Tibial artery (tissue), 4 donors: ENCODE data around the gene CTCF.

Experiments
- DNase-seq, 2 donors: peaks; one replicate each; pipeline ENCODE4 v3.0.0-alpha.2; 2019
- H3K27ac ChIP-seq, 2 donors: fragments of 200-600 bp; sonication (generic) in 1 of 2; 1 replicate in 1 of 2; 2 replicates in 1 of 2; pipeline ENCODE4 v1.5.1; 2018 to 2019; ENCODE audit warnings: mild to moderate bottlenecking in 1 of 2
- H3K27me3 ChIP-seq, 2 donors: fragments of 200-600 bp; sonication (generic) in 1 of 2; one replicate each; pipeline versions ENCODE4 v1.5.1 to v1.6.0; 2016 to 2019
- H3K36me3 ChIP-seq, 3 donors: fragments of 200-600 bp; sonication (generic) in 2 of 3; one replicate each; pipeline ENCODE4 v1.5.1; 2016 to 2019; ENCODE audit warnings: mild to moderate bottlenecking in 2 of 3
- H3K4me1 ChIP-seq, 4 donors: fragments of 200-600 bp; sonication (generic) in 2 of 4; 1 replicate in 3 of 4; 2 replicates in 1 of 4; pipeline ENCODE4 v1.5.1; 2016 to 2019
- H3K4me3 ChIP-seq, 2 donors: fragments of 200-600 bp; sonication (generic) in 1 of 2; 1 replicate in 1 of 2; 2 replicates in 1 of 2; pipeline ENCODE4 v1.5.1; 2018 to 2019; ENCODE audit warnings: mild to moderate bottlenecking in 2 of 2
- H3K9me3 ChIP-seq, 3 donors: fragments of 200-600 bp; sonication (generic) in 1 of 3; one replicate each; pipeline ENCODE4 v1.5.1; 2016 to 2019
- intact Hi-C: fragments of 100-400 bp; cut with DNase I; formaldehyde crosslinking; loops from one replicate; pipeline ENCODE4 v1.15.0; 2023; ENCODE audit warnings: low total_unique reads
- TF ChIP-seq, protein P1 (sequence below), 2 experiments: fragments of 200-600 bp in 1 of 2; fragments of 450-650 bp in 1 of 2; IDR thresholded peaks; one replicate each; pipeline ENCODE4 v1.5.1; 2017 to 2019; ENCODE audit warnings: antibody characterized with exemption in 2 of 2, mild to moderate bottlenecking in 1 of 2, moderate library complexity in 1 of 2

The CTCF gene

DNA sequence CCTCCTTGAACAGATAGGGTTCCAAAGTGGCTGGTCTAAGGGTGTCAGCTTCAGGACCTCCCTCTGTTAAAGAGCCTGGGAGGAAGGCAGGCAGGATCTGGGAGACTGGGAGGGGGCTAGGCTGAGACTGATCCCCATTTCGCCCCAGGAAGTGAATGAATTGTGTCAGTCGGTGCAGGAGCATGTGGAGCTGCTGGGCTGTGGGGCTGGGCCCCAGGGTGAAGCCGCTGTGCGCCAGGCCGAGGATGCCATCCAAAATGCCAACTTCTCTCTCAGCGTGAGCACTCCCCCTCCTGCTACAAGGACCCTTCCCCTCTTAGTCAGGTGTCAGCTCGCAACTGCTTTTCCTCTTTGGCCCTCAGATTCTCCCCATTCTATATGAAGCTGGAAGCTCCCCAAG lies 88.7 kb downstream of the CTCF start:
- intact Hi-C loops, result no loop called here
- DNase-seq, result no peak
- peaks cover 0 to 97% of the 10 kb centered on the region in 2 donors for H3K27me3 ChIP-seq

DNA sequence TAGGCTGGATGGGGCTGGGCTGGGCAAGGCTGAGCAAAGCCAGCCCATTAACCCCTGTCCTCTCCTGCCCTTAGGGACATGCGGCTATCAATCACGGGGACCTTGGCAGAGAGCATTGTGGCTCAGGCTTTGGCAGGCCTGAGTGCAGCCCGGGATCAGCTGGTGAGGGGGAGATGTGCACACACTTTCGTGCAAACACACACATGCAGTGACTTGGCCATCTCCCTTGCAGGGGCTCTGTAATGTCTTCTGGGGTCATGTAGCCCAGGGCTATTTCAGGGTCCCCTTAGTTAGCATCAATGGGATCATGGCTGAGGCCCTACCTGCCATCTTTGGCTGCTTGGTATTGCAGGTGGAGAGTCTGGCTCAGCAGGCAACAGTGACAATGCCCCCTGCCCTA lies 89.5 kb downstream of the CTCF start:
- DNase-seq, result no peak
- TF ChIP-seq, protein P1, sequence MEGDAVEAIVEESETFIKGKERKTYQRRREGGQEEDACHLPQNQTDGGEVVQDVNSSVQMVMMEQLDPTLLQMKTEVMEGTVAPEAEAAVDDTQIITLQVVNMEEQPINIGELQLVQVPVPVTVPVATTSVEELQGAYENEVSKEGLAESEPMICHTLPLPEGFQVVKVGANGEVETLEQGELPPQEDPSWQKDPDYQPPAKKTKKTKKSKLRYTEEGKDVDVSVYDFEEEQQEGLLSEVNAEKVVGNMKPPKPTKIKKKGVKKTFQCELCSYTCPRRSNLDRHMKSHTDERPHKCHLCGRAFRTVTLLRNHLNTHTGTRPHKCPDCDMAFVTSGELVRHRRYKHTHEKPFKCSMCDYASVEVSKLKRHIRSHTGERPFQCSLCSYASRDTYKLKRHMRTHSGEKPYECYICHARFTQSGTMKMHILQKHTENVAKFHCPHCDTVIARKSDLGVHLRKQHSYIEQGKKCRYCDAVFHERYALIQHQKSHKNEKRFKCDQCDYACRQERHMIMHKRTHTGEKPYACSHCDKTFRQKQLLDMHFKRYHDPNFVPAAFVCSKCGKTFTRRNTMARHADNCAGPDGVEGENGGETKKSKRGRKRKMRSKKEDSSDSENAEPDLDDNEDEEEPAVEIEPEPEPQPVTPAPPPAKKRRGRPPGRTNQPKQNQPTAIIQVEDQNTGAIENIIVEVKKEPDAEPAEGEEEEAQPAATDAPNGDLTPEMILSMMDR (IDR thresholded peaks at IDR 0.05), result no peak
- intact Hi-C loops, result no loop called here
- Histone ChIP-seq H3K4me3 (no peak overlapping the region), H3K27ac (no peak overlapping the region), H3K27me3 (peaks cover 0 to 91% of the 10 kb centered on the region in 2 donors), H3K4me1 (peaks cover 0 to 36% (median 19%) of the 10 kb centered on the region in 4 donors), H3K36me3 (peaks cover 0 to 8% (median 0%) of the 10 kb centered on the region in 3 donors), H3K9me3 (no peaks in the 10 kb centered on the region)

More for the DNA sequence above, 88.7 kb downstream of the CTCF start:
- H3K27ac ChIP-seq, result no peak overlapping the region
- peaks cover 0 to 36% (median 19%) of the 10 kb centered on the region in 4 donors for H3K4me1 ChIP-seq
- no peaks in the 10 kb centered on the region for H3K9me3 ChIP-seq
- H3K36me3 ChIP-seq, result peaks cover 0 to under 1% (median 0%) of the 10 kb centered on the region in 3 donors
- no peak overlapping the region for H3K4me3 ChIP-seq
- TF ChIP-seq, protein P1 (IDR thresholded peaks at IDR 0.05), result no peak

DNA sequence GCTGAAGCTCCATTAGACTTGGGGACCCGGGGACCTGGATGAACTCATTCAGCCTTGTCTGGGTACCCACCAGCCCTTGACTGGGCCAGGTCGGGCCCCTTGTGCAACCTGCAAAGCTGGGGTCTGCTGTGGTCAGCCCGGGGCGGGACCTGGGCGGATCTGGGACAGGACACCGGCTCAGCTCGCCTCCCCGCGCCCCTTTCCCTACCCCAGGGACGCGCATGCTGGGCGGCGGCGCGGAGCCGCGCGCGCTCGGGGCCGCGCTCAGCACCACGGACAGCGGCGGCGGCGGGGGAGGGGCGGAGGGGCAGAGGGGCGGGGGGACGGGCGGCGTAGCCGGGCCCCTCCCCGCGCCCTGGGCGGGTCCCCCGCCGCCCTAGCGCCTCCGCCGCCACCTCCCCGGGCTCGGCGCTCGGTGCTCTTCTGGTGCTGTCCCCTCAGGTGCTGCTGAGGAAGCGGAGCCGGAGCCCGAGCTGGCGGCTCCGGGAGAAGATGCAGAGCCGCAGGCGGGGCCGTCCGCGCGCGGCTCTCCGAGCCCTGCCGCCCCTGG lies 90.3 kb downstream of the CTCF start:
- H3K9me3 ChIP-seq, result no peaks in the 10 kb centered on the region
- no peak for DNase-seq
- peaks cover 0 to 83% of the 10 kb centered on the region in 2 donors for H3K27me3 ChIP-seq
- H3K4me3 ChIP-seq, result peak overlapping the region in 1 of 2 donors; percentile 38
- H3K27ac ChIP-seq, result no peak overlapping the region
- H3K4me1 ChIP-seq, result peaks cover 0 to 36% (median 19%) of the 10 kb centered on the region in 4 donors
- H3K36me3 ChIP-seq, result peaks cover 0 to 17% (median 6%) of the 10 kb centered on the region in 3 donors
- intact Hi-C loops, result no loop called here
- TF ChIP-seq, protein P1 (IDR thresholded peaks at IDR 0.05), result no peak

DNA sequence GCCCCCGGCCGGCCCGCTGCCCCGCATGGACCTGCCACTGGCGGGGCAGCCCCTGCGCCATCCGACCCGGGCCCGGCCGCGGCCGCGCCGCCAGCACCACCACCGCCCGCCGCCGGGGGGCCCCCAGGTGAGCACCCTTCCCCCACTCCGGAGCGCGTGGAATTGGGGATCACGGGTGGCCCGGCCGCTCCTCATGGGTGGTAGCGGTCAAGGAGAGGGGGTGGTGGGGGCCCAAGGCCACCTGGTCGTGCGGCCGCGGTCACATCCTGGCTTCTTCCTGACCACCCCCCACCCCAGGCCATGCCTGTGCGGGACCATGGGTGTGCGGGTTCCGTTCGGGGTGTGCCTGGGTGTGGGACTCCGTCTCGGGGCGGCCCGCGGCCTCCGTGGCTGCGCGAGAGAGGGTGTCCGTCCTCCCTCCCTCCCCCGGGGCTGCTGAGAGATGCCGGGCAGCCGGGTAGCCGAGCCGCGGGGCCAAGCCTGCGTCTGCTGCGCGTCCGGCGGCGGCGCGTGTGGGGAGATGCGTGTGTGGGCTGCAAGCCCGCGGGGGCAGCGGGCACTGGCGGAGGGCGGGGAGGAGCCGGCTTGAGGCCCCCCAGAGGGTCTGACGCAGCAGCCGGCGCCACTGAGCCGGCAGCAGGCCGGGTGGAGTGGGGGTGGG lies 90.9 kb downstream of the CTCF start:
- Histone ChIP-seq H3K27me3 (peaks cover 0 to 77% of the 10 kb centered on the region in 2 donors), H3K4me3 (peak overlapping the region in 1 of 2 donors; percentile 38)
- intact Hi-C loops, result no loop called here

DNA sequence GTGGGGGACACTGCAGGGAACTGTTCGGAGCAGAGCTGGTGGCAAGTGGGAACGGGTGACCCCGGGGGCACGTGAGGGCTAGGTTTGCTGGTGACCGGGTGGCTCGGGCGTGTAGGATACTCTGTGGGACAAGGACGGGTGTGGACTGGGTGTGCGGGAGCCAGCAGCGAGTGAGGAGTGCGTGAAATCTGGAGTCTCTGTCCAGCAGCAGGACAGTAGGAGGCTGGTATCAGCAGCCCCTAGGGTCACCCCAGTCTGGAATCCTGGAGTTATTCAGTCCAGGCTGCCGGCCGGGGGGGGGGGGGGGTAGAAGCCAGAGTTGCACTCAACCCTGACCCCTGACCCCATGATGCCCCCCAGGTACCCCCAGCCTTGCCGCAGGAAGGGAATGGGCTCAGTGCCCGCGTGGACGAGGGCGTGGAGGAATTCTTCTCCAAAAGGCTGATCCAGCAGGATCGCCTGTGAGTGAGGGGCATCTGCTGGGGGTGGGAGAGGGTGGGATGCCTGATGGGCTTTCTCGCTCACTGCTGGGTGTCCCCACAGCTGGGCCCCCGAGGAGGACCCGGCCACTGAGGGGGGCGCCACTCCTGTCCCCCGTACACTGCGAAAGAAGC lies 91.6 kb downstream of the CTCF start:
- Histone ChIP-seq H3K27ac (no peak overlapping the region), H3K9me3 (no peaks in the 10 kb centered on the region), H3K27me3 (peaks cover 0 to 71% of the 10 kb centered on the region in 2 donors), H3K4me1 (peaks cover 0 to 31% (median 20%) of the 10 kb centered on the region in 4 donors), H3K4me3 (peak overlapping the region in 1 of 2 donors; percentile 38), H3K36me3 (peaks cover 0 to 29% (median 14%) of the 10 kb centered on the region in 3 donors)
- DNase-seq, result no peak
- intact Hi-C loops, result no loop called here
- TF ChIP-seq, protein P1 (IDR thresholded peaks at IDR 0.05), result no peak

More for the DNA sequence above, 90.9 kb downstream of the CTCF start:
- H3K9me3 ChIP-seq, result no peaks in the 10 kb centered on the region
- H3K4me1 ChIP-seq, result peaks cover 0 to 32% (median 17%) of the 10 kb centered on the region in 4 donors
- H3K27ac ChIP-seq, result no peak overlapping the region
- H3K36me3 ChIP-seq, result peaks cover 0 to 23% (median 12%) of the 10 kb centered on the region in 3 donors
- no peak for DNase-seq
- TF ChIP-seq, protein P1 (IDR thresholded peaks at IDR 0.05), result peak in 1 of 2 experiments; percentile 25
